ENCODE measurements around the gene LSS.

LSS gene

GRCh38 chr21:46255758-46256337 lies 27.3 kb upstream of the LSS start:
- no peaks in the 10 kb centered on the region for H3K4me1 ChIP-seq (ENCODE audit: control insufficient read depth, insufficient read depth, low read length)
- no peak overlapping the region for H3K4me3 ChIP-seq (ENCODE audit: low read depth, low read length)
- H3K27ac ChIP-seq (ENCODE audit: low read depth, low read length), result no peak overlapping the region
- no peaks in the 10 kb centered on the region for H3K9me3 ChIP-seq (ENCODE audit: control insufficient read depth, insufficient read depth, low read depth, low read length)
- peaks cover 91% of the 10 kb centered on the region for H3K36me3 ChIP-seq (ENCODE audit: control insufficient read depth, insufficient read depth, low read length)
- no peaks in the 10 kb centered on the region for H3K27me3 ChIP-seq (ENCODE audit: control insufficient read depth, insufficient read depth, low read length)
- no peak overlapping the region for H3K9ac ChIP-seq (ENCODE audit: low read length)

- H3K27me3 ChIP-seq (ENCODE audit: control insufficient read depth, insufficient read depth, low read length), result no peaks in the 10 kb centered on the region
- no peak overlapping the region for H3K9ac ChIP-seq (ENCODE audit: low read length)
- peaks cover 91% of the 10 kb centered on the region for H3K36me3 ChIP-seq (ENCODE audit: control insufficient read depth, insufficient read depth, low read length)
- H3K9me3 ChIP-seq (ENCODE audit: control insufficient read depth, insufficient read depth, low read depth, low read length), result no peaks in the 10 kb centered on the region
- H3K4me3 ChIP-seq (ENCODE audit: low read depth, low read length), result no peak overlapping the region
- no peaks in the 10 kb centered on the region for H3K4me1 ChIP-seq (ENCODE audit: control insufficient read depth, insufficient read depth, low read length)
- H3K27ac ChIP-seq (ENCODE audit: low read depth, low read length), result no peak overlapping the region
These were observed 26.6 kb upstream of the LSS start for GRCh38 chr21:46255166-46255565.

- Histone ChIP-seq H3K36me3 (ENCODE audit: control insufficient read depth, insufficient read depth, low read length) (peaks cover 93% of the 10 kb centered on the region), H3K27ac (ENCODE audit: low read depth, low read length) (no peak overlapping the region), H3K4me3 (ENCODE audit: low read depth, low read length) (no peak overlapping the region)
These were observed 25.8 kb upstream of the LSS start for GRCh38 chr21:46254208-46254975.

GRCh38 chr21:46253610-46254124 lies 25.1 kb upstream of the LSS start:
- H3K27me3 ChIP-seq (ENCODE audit: control insufficient read depth, insufficient read depth, low read length), result no peaks in the 10 kb centered on the region
- no peak overlapping the region for H3K27ac ChIP-seq (ENCODE audit: low read depth, low read length)
- H3K4me3 ChIP-seq (ENCODE audit: low read depth, low read length), result no peak overlapping the region
- H3K9ac ChIP-seq (ENCODE audit: low read length), result no peak overlapping the region
- H3K4me1 ChIP-seq (ENCODE audit: control insufficient read depth, insufficient read depth, low read length), result no peaks in the 10 kb centered on the region
- H3K36me3 ChIP-seq (ENCODE audit: control insufficient read depth, insufficient read depth, low read length), result peaks cover 94% of the 10 kb centered on the region
- H3K9me3 ChIP-seq (ENCODE audit: control insufficient read depth, insufficient read depth, low read depth, low read length), result no peaks in the 10 kb centered on the region

More at GRCh38 chr21:46254208-46254975, 25.8 kb upstream of the LSS start:
- Histone ChIP-seq H3K27me3 (ENCODE audit: control insufficient read depth, insufficient read depth, low read length) (no peaks in the 10 kb centered on the region), H3K9ac (ENCODE audit: low read length) (no peak overlapping the region), H3K4me1 (ENCODE audit: control insufficient read depth, insufficient read depth, low read length) (no peaks in the 10 kb centered on the region), H3K9me3 (ENCODE audit: control insufficient read depth, insufficient read depth, low read depth, low read length) (no peaks in the 10 kb centered on the region)

GRCh38 chr21:46252840-46253239 lies 24.3 kb upstream of the LSS start:
- no peak overlapping the region for H3K9ac ChIP-seq (ENCODE audit: low read length)
- no peaks in the 10 kb centered on the region for H3K9me3 ChIP-seq (ENCODE audit: control insufficient read depth, insufficient read depth, low read depth, low read length)
- no peak overlapping the region for H3K4me3 ChIP-seq (ENCODE audit: low read depth, low read length)
- H3K27ac ChIP-seq (ENCODE audit: low read depth, low read length), result no peak overlapping the region
- H3K36me3 ChIP-seq (ENCODE audit: control insufficient read depth, insufficient read depth, low read length), result peaks cover 93% of the 10 kb centered on the region
- H3K4me1 ChIP-seq (ENCODE audit: control insufficient read depth, insufficient read depth, low read length), result no peaks in the 10 kb centered on the region
- H3K27me3 ChIP-seq (ENCODE audit: control insufficient read depth, insufficient read depth, low read length), result no peaks in the 10 kb centered on the region

- no peaks in the 10 kb centered on the region for H3K4me1 ChIP-seq (ENCODE audit: control insufficient read depth, insufficient read depth, low read length)
- H3K27me3 ChIP-seq (ENCODE audit: control insufficient read depth, insufficient read depth, low read length), result no peaks in the 10 kb centered on the region
- no peak overlapping the region for H3K9ac ChIP-seq (ENCODE audit: low read length)
- H3K36me3 ChIP-seq (ENCODE audit: control insufficient read depth, insufficient read depth, low read length), result peaks cover 95% of the 10 kb centered on the region
- no peak overlapping the region for H3K27ac ChIP-seq (ENCODE audit: low read depth, low read length)
- no peaks in the 10 kb centered on the region for H3K9me3 ChIP-seq (ENCODE audit: control insufficient read depth, insufficient read depth, low read depth, low read length)
- no peak overlapping the region for H3K4me3 ChIP-seq (ENCODE audit: low read depth, low read length)
These were observed 21.7 kb upstream of the LSS start for GRCh38 chr21:46250146-46250725.

GRCh38 chr21:46248827-46249226 lies 20.3 kb upstream of the LSS start:
- no peaks in the 10 kb centered on the region for H3K9me3 ChIP-seq (ENCODE audit: control insufficient read depth, insufficient read depth, low read depth, low read length)
- no peak overlapping the region for H3K27ac ChIP-seq (ENCODE audit: low read depth, low read length)
- no peaks in the 10 kb centered on the region for H3K4me1 ChIP-seq (ENCODE audit: control insufficient read depth, insufficient read depth, low read length)
- no peaks in the 10 kb centered on the region for H3K27me3 ChIP-seq (ENCODE audit: control insufficient read depth, insufficient read depth, low read length)
- H3K36me3 ChIP-seq (ENCODE audit: control insufficient read depth, insufficient read depth, low read length), result peaks cover 95% of the 10 kb centered on the region
- H3K9ac ChIP-seq (ENCODE audit: low read length), result no peak overlapping the region
- no peak overlapping the region for H3K4me3 ChIP-seq (ENCODE audit: low read depth, low read length)

- H3K27me3 ChIP-seq (ENCODE audit: control insufficient read depth, insufficient read depth, low read length), result no peaks in the 10 kb centered on the region
- H3K36me3 ChIP-seq (ENCODE audit: control insufficient read depth, insufficient read depth, low read length), result peaks cover 95% of the 10 kb centered on the region
- H3K4me3 ChIP-seq (ENCODE audit: low read depth, low read length), result no peak overlapping the region
- no peak overlapping the region for H3K27ac ChIP-seq (ENCODE audit: low read depth, low read length)
- H3K9me3 ChIP-seq (ENCODE audit: control insufficient read depth, insufficient read depth, low read depth, low read length), result no peaks in the 10 kb centered on the region
- H3K9ac ChIP-seq (ENCODE audit: low read length), result no peak overlapping the region
- no peaks in the 10 kb centered on the region for H3K4me1 ChIP-seq (ENCODE audit: control insufficient read depth, insufficient read depth, low read length)
These were observed 19.8 kb upstream of the LSS start for GRCh38 chr21:46248422-46248782.

GRCh38 chr21:46247699-46248421 lies 19.3 kb upstream of the LSS start:
- Histone ChIP-seq H3K27ac (ENCODE audit: low read depth, low read length) (no peak overlapping the region), H3K27me3 (ENCODE audit: control insufficient read depth, insufficient read depth, low read length) (no peaks in the 10 kb centered on the region), H3K36me3 (ENCODE audit: control insufficient read depth, insufficient read depth, low read length) (peaks cover 95% of the 10 kb centered on the region), H3K4me3 (ENCODE audit: low read depth, low read length) (no peak overlapping the region), H3K9me3 (ENCODE audit: control insufficient read depth, insufficient read depth, low read depth, low read length) (no peaks in the 10 kb centered on the region), H3K9ac (ENCODE audit: low read length) (no peak overlapping the region), H3K4me1 (ENCODE audit: control insufficient read depth, insufficient read depth, low read length) (no peaks in the 10 kb centered on the region)

GRCh38 chr21:46246345-46246744 lies 17.8 kb upstream of the LSS start:
- Histone ChIP-seq H3K27ac (ENCODE audit: low read depth, low read length) (no peak overlapping the region), H3K36me3 (ENCODE audit: control insufficient read depth, insufficient read depth, low read length) (peaks cover 95% of the 10 kb centered on the region), H3K4me1 (ENCODE audit: control insufficient read depth, insufficient read depth, low read length) (no peaks in the 10 kb centered on the region), H3K9me3 (ENCODE audit: control insufficient read depth, insufficient read depth, low read depth, low read length) (no peaks in the 10 kb centered on the region), H3K27me3 (ENCODE audit: control insufficient read depth, insufficient read depth, low read length) (no peaks in the 10 kb centered on the region), H3K9ac (ENCODE audit: low read length) (no peak overlapping the region), H3K4me3 (ENCODE audit: low read depth, low read length) (no peak overlapping the region)

All from HUES6 (cell line).